NK-92 treated with Interleukin-12 subunit alpha and Interleukin-12 subunit beta, amount 100 ng/mL, for 24 hours (cell line): ENCODE results near the gene FOXD2.
"Not testable (repeated sequence)": the region's sequence is repeated elsewhere in the genome, so short reads cannot be mapped to it uniquely, and the experiment has no call there.

Experiments
- DNase-seq: peaks from one replicate; lab custom pipeline; 2025; lab: John Stamatoyannopoulos, UW

The FOXD2 gene

GRCh38 chr1:47440599-47441081, 2.8 kb downstream of the FOXD2 start:
- DNase-seq, result no peak

- DNase-seq, result no peak
Measured at GRCh38 chr1:47441450-47442106, 3.7 kb downstream of the FOXD2 start.

GRCh38 chr1:47442202-47442601, 4.4 kb downstream of the FOXD2 start:
- DNase-seq, result no peak

- no peak for DNase-seq
Measured at GRCh38 chr1:47442842-47443529, 5.1 kb downstream of the FOXD2 start.

GRCh38 chr1:47443530-47444296, 5.9 kb downstream of the FOXD2 start:
- no peak for DNase-seq

GRCh38 chr1:47444297-47444561, 6.4 kb downstream of the FOXD2 start:
- no peak for DNase-seq

GRCh38 chr1:47444562-47445465, 7.0 kb downstream of the FOXD2 start:
- no peak for DNase-seq

GRCh38 chr1:47445823-47446550, 8.1 kb downstream of the FOXD2 start:
- no peak for DNase-seq

GRCh38 chr1:47448462-47449222, 10.8 kb downstream of the FOXD2 start:
- DNase-seq, result no peak

GRCh38 chr1:47449822-47450552, 12.1 kb downstream of the FOXD2 start:
- no peak for DNase-seq

GRCh38 chr1:47450606-47451005, 12.8 kb downstream of the FOXD2 start:
- no peak for DNase-seq

- DNase-seq, result no peak
Measured at GRCh38 chr1:47452426-47452825, 14.6 kb downstream of the FOXD2 start.

GRCh38 chr1:47453910-47454309, 16.1 kb downstream of the FOXD2 start:
- not testable (repeated sequence) for DNase-seq

GRCh38 chr1:47456250-47456649, 18.4 kb downstream of the FOXD2 start:
- no peak for DNase-seq

- DNase-seq, result not testable (repeated sequence)
Measured at GRCh38 chr1:47457547-47457946, 19.7 kb downstream of the FOXD2 start.

- no peak for DNase-seq
Measured at GRCh38 chr1:47459253-47459788, 21.5 kb downstream of the FOXD2 start.

GRCh38 chr1:47460040-47460439, 22.2 kb downstream of the FOXD2 start:
- DNase-seq, result no peak

GRCh38 chr1:47460456-47460855, 22.6 kb downstream of the FOXD2 start:
- no peak for DNase-seq

GRCh38 chr1:47465605-47466004, 27.8 kb downstream of the FOXD2 start:
- DNase-seq, result no peak
